ENCODE data around the gene CENPN. TPM values are rescaled to one million over a fixed set of nuclear protein-coding genes. Genes with fewer than 3 reads are reported as not detected.

The CENPN gene
- total and polyA plus RNA-seq, 10 of the 15 experiments (the other 5 are each of a cell fraction or from before 2014, with no cell fraction given) = 39.8 to 143 (median 66.8) TPM

DNA sequence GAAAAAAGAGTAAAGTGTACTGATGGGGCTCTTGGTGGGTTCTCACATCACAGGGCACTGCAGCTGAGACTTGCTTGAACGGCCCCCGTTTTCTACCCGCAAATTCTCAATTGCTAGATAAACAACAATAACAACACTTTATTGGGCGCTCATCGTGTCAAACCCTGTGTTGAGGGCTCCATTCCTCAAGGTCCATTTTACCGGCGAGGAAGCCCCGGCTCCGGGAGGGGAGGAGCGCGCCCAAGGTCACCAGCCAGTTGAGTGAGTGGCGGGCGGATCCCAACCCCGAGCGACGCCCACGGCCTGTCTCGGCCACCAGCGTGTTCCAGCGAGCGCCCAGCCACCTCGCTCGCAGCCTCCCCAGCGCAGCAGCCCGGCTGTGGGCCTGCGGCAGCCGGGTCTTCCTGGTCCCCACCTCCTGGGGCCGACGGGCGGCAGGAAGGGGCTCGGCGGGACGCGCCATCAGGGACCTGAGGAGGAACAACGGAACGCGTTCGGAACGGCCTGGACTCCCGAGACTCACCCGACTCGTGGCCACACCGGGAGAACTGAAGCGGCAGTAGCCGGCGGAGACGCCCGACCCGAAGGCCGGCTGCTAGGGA is 702 bp upstream of the CENPN start (continued):
- TF ChIP-seq, protein P1, sequence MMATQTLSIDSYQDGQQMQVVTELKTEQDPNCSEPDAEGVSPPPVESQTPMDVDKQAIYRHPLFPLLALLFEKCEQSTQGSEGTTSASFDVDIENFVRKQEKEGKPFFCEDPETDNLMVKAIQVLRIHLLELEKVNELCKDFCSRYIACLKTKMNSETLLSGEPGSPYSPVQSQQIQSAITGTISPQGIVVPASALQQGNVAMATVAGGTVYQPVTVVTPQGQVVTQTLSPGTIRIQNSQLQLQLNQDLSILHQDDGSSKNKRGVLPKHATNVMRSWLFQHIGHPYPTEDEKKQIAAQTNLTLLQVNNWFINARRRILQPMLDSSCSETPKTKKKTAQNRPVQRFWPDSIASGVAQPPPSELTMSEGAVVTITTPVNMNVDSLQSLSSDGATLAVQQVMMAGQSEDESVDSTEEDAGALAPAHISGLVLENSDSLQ (IDR thresholded peaks at IDR 0.05) = peak; percentile 92
- TF ChIP-seq POLR2AphosphoS5 (IDR thresholded peaks at IDR 0.05; ENCODE audit: low read length) = 0 out of 2 replicates have a peak, but pooled peaks have one; percentile 64
- TF ChIP-seq SMC3 (IDR thresholded peaks at IDR 0.05; ENCODE audit: borderline replicate concordance, low read length) = no peak
- no peak for TF ChIP-seq HDAC6 (IDR thresholded peaks at IDR 0.05; ENCODE audit: unreplicated experiment)
- TF ChIP-seq PML (IDR thresholded peaks at IDR 0.05; ENCODE audit: low read length) = no peak
- 0 out of 2 replicates have a peak, but pooled peaks have one; percentile 7 for TF ChIP-seq TCF3 (IDR thresholded peaks at IDR 0.05; ENCODE audit: borderline replicate concordance, insufficient read depth, low read depth, low read length)
- TF ChIP-seq NR2C2 (IDR thresholded peaks at IDR 0.05; ENCODE audit: borderline replicate concordance, control insufficient read depth, insufficient read length, low read depth) = no peak
- TF ChIP-seq BCL11A (IDR thresholded peaks at IDR 0.05; ENCODE audit: low read depth, low read length) = no peak
- no peak for TF ChIP-seq CREM (IDR thresholded peaks at IDR 0.05; ENCODE audit: low read depth)
- TF ChIP-seq TCF12 (IDR thresholded peaks at IDR 0.05; ENCODE audit: low read depth, low read length) = 0 out of 2 replicates have a peak, but pooled peaks have one; percentile 9
- peak; percentile 84; the same call in 1 of the 2 replicates for TF ChIP-seq POLR2A (IDR thresholded peaks at IDR 0.05; ENCODE audit: low read depth, low read length)
- no peak for TF ChIP-seq SRF (IDR thresholded peaks at IDR 0.05; ENCODE audit: low read depth in 2 of 2, low read length in 2 of 2)
- peak; percentile 56; the same call in 1 of the 2 replicates for TF ChIP-seq NR2F1 (conservative IDR thresholded peaks at IDR 0.05)
- no peak for TF ChIP-seq SMAD1 (IDR thresholded peaks at IDR 0.05; ENCODE audit: low read depth, partially characterized antibody)
- TF ChIP-seq, protein P2, sequence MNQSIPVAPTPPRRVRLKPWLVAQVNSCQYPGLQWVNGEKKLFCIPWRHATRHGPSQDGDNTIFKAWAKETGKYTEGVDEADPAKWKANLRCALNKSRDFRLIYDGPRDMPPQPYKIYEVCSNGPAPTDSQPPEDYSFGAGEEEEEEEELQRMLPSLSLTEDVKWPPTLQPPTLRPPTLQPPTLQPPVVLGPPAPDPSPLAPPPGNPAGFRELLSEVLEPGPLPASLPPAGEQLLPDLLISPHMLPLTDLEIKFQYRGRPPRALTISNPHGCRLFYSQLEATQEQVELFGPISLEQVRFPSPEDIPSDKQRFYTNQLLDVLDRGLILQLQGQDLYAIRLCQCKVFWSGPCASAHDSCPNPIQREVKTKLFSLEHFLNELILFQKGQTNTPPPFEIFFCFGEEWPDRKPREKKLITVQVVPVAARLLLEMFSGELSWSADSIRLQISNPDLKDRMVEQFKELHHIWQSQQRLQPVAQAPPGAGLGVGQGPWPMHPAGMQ (IDR thresholded peaks at IDR 0.05; ENCODE audit: borderline replicate concordance) = no peak
- no peak for TF ChIP-seq POLR2AphosphoS2 (IDR thresholded peaks at IDR 0.05; ENCODE audit: low read depth, low read length)
- no peak for TF ChIP-seq CHD1 (IDR thresholded peaks at IDR 0.05; ENCODE audit: low read depth, low read length)
- TF ChIP-seq BACH1 (IDR thresholded peaks at IDR 0.05; ENCODE audit: borderline replicate concordance) = 0 out of 2 replicates have a peak, but pooled peaks have one; percentile 20
- TF ChIP-seq, protein P3, sequence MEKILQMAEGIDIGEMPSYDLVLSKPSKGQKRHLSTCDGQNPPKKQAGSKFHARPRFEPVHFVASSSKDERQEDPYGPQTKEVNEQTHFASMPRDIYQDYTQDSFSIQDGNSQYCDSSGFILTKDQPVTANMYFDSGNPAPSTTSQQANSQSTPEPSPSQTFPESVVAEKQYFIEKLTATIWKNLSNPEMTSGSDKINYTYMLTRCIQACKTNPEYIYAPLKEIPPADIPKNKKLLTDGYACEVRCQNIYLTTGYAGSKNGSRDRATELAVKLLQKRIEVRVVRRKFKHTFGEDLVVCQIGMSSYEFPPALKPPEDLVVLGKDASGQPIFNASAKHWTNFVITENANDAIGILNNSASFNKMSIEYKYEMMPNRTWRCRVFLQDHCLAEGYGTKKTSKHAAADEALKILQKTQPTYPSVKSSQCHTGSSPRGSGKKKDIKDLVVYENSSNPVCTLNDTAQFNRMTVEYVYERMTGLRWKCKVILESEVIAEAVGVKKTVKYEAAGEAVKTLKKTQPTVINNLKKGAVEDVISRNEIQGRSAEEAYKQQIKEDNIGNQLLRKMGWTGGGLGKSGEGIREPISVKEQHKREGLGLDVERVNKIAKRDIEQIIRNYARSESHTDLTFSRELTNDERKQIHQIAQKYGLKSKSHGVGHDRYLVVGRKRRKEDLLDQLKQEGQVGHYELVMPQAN (conservative IDR thresholded peaks at IDR 0.05) = peak; percentile 98
- TF ChIP-seq, protein P4, sequence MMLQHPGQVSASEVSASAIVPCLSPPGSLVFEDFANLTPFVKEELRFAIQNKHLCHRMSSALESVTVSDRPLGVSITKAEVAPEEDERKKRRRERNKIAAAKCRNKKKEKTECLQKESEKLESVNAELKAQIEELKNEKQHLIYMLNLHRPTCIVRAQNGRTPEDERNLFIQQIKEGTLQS (IDR thresholded peaks at IDR 0.05; ENCODE audit: borderline replicate concordance, extremely low read depth, low read depth, low read length) = no peak
- TF ChIP-seq, protein P5, sequence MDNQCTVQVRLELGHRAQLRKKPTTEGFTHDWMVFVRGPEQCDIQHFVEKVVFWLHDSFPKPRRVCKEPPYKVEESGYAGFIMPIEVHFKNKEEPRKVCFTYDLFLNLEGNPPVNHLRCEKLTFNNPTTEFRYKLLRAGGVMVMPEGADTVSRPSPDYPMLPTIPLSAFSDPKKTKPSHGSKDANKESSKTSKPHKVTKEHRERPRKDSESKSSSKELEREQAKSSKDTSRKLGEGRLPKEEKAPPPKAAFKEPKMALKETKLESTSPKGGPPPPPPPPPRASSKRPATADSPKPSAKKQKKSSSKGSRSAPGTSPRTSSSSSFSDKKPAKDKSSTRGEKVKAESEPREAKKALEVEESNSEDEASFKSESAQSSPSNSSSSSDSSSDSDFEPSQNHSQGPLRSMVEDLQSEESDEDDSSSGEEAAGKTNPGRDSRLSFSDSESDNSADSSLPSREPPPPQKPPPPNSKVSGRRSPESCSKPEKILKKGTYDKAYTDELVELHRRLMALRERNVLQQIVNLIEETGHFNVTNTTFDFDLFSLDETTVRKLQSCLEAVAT (IDR thresholded peaks at IDR 0.05) = no peak
- TF ChIP-seq RAD51 (IDR thresholded peaks at IDR 0.05) = no peak
- no peak for TF ChIP-seq FOXM1 (IDR thresholded peaks at IDR 0.05; ENCODE audit: low read depth, low read length)
- no peak for TF ChIP-seq SPI1 (IDR thresholded peaks at IDR 0.05; ENCODE audit: borderline replicate concordance, insufficient read depth, low read depth, low read length)

Measured in GM12878 (cell line).